ENCODE results near the gene PLA2G4C.
A peak's percentile ranks its signal among the peaks of the same experiment; 100 is the strongest.

The PLA2G4C gene

GRCh38 chr19:48053076-48053475 lies 57.5 kb downstream of the PLA2G4C start:
- no peak for DNase-seq

- DNase-seq = no peak
These were observed 59.1 kb downstream of the PLA2G4C start for GRCh38 chr19:48051335-48052033.

GRCh38 chr19:48044561-48044960 lies 66.1 kb downstream of the PLA2G4C start:
- no peak for DNase-seq

GRCh38 chr19:48043675-48044258 lies 66.8 kb downstream of the PLA2G4C start, which contains the start of gene CABP5:
Gene CABP5 (minus strand): TSS chr19:48044079. CDS start chr19:48043922, 157 bp downstream.
- DNase-seq = no peak

GRCh38 chr19:48041877-48042580 lies 68.6 kb downstream of the PLA2G4C start:
- DNase-seq = no peak

GRCh38 chr19:48036765-48037164 lies 73.9 kb downstream of the PLA2G4C start:
- no peak for DNase-seq

GRCh38 chr19:48033604-48034003 lies 77.0 kb downstream of the PLA2G4C start:
- DNase-seq = no peak

GRCh38 chr19:48030073-48030472 lies 80.5 kb downstream of the PLA2G4C start:
- DNase-seq = no peak

GRCh38 chr19:48029431-48029830 lies 81.2 kb downstream of the PLA2G4C start:
- DNase-seq = no peak

- DNase-seq = no peak
These were observed 85.1 kb downstream of the PLA2G4C start for GRCh38 chr19:48025480-48025879.

- DNase-seq = no peak
These were observed 87.1 kb downstream of the PLA2G4C start for GRCh38 chr19:48023518-48023917.

GRCh38 chr19:48023011-48023410 lies 87.6 kb downstream of the PLA2G4C start:
- DNase-seq = no peak

- peak; percentile 30 to 44 for DNase-seq
These were observed 89.9 kb downstream of the PLA2G4C start for GRCh38 chr19:48020686-48021085.

GRCh38 chr19:48010932-48011758 lies 99.5 kb downstream of the PLA2G4C start:
- no peak for DNase-seq

GRCh38 chr19:48006762-48007161 lies 103.9 kb downstream of the PLA2G4C start:
- DNase-seq = peak in 1 of 2 donors; percentile 1

GRCh38 chr19:48004236-48004635 lies 106.4 kb downstream of the PLA2G4C start:
- DNase-seq = no peak

GRCh38 chr19:48000846-48001245 lies 109.8 kb downstream of the PLA2G4C start:
- DNase-seq = no peak

GRCh38 chr19:47998800-47999199 lies 111.8 kb downstream of the PLA2G4C start:
- DNase-seq = no peak

Data from inflammatory macrophage (primary cell).